ENCODE data around the gene ORAI3.

The ORAI3 gene

DNA sequence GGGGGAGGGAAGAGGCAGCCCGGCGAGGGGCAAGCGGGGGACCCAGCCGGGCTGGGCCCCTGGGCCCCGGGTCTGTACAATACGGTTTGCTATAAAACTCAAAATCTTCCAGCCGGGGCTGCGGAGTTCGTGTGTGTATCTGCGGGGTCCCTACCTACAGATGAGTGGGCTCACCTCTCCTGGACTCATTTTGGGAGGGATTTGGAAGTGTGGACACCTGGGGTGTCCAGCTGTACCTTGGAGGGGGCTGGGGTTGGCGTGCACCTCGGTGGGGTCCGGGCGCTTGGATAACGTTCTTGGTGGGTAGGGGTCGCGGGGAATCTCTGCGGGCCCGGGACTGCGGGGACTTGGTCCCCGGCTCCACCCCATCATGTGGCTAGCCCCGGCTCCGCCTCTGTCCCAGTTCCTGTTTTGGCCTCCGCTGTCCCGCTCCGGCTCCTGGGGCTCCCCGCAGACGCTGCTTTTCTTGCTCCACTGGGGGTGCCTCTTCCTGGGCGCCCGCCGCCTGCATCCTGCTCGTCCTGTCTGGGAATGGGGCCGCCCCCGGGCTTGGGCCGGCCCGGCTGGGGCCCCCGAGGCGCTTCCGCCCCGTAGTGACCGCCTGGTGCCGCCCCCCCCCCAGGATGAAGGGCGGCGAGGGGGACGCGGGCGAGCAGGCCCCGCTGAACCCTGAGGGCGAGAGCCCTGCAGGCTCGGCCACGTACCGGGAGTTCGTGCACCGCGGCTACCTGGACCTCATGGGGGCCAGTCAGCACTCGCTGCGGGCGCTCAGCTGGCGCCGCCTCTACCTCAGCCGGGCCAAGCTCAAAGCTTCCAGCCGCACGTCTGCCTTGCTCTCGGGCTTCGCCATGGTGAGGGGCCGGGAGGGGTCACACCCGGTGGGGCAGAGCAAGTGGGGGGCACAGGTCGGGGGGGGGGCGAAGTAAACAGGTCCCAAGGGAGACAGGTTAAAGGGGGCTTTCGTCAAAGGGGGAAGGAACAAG, at the start of gene ORAI3:
Gene ORAI3 (plus strand): TSS at position 402 of the 983 bp plus-strand sequence. CDS start 222 bp downstream, at position 624.
- H3K4me3 Mint-ChIP-seq: peak within 1 kb of the TSS; percentile 97
- CTCF ChIA-PET: interaction anchor here (0.6 to 1.4 kb wide), 5 partner anchors 8 to 36 kb away, joined by 3 to 5 read pairs (median 5); no protein-coding TSS in a partner anchor
- H3K4me1 Mint-ChIP-seq: peaks cover 28% of the 10 kb centered on the region
- no peaks in the 10 kb centered on the region for H3K9me3 Mint-ChIP-seq
- peaks cover 19% of the 10 kb centered on the region for H3K36me3 Mint-ChIP-seq
- H3K27me3 Mint-ChIP-seq: no peaks in the 10 kb centered on the region
- peak within 1 kb of the TSS; percentile 92 for H3K27ac Mint-ChIP-seq
- peak; percentile 73 for DNase-seq

DNA sequence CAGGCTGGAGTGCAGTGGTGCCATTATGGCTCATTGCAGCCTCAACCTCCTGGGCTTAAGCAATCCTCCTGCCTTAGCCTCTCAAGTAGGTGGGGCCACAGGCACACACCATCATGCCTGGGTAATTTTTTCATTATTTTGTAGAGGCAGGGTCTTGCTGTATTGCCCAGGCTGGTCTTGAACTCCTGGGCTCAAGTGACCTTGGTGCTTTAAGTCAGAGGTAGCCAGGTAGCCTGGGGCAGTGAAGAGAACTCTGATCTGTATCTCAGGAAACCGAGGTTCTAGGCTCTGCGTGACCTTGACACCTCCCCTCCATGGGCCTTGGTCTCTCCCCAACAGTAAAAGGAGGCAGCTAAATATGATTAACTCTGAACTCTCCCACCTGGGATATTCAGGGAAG, 49.1 kb upstream of the ORAI3 start:
- CTCF ChIA-PET: interaction anchor here (4.0 kb wide), 1 partner anchor 55 kb away, joined by 88 read pairs; no protein-coding TSS in a partner anchor
- no peak for DNase-seq
- Mint-ChIP-seq H3K4me1 (peaks cover 74% of the 10 kb centered on the region), H3K27me3 (no peaks in the 10 kb centered on the region), H3K36me3 (peaks cover 7% of the 10 kb centered on the region), H3K9me3 (peaks cover 2% of the 10 kb centered on the region), H3K27ac (no peak overlapping the region), H3K4me3 (no peak overlapping the region)

DNA sequence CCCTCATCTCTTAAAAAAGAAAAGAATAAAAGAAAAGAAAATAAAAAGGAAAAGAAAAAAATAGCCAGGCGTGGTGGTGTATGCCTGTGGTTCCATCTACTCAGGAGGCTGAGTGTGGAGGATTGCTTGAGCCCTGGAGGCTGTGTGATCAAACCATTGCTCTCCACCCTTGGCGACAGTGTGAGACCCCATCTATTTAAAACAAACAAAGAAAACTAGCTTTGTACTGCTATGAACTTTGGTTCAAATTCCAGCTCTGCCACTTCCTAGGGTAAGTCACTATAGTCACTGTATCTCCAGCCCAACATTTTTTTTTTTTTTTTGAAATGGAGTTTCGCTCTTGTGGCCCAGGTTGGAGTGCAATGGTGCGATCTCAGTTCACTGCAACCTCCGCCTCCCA, 48.3 kb upstream of the ORAI3 start:
- CTCF ChIA-PET: interaction anchor here (0.7 to 4.0 kb wide), 8 partner anchors 19 to 56 kb away, joined by 3 to 88 read pairs (median 4); no protein-coding TSS in a partner anchor
- H3K9me3 Mint-ChIP-seq: peaks cover 2% of the 10 kb centered on the region
- H3K27ac Mint-ChIP-seq: no peak overlapping the region
- H3K4me1 Mint-ChIP-seq: peaks cover 69% of the 10 kb centered on the region
- DNase-seq: no peak
- H3K27me3 Mint-ChIP-seq: no peaks in the 10 kb centered on the region
- no peak overlapping the region for H3K4me3 Mint-ChIP-seq
- H3K36me3 Mint-ChIP-seq: peaks cover 7% of the 10 kb centered on the region

DNA sequence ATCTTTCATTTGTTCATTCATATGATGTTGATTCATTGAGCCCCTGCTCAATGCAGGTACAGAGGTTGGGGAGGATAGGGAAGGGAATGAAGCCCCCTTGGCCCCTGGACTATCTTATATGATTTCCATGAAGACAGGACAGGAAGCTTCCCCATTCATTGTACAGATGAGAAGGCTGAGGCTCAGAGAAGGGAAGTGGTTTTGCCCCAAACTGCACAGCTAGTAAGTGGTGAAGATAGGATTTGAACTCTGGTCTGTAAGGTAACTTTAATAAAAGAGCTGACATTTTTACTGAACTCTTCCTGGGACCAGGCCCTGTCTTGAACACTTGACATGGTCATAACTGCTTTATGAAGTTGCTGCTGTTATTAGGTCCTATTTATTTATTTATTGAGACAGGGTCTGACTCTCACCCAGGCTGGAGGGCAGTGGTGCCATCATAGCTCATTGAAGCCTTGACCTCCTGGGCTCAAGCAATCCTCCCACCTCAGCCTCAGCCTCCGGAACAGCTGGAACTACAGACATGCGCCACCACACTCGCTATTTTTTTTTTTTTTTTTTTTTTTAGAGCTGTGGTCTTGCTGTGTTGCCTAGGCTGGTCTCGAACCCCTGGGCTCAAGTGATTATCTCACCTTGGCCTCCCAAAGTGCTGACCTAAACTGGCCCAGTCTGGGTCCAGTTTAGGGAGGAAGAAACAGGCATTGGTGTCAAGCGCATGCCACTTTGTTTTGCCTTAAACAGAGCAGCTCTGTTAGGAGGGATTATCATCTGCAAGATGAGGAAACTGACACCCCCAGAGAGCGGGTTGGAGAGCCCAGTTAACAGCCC, 47.5 kb upstream of the ORAI3 start:
- H3K36me3 Mint-ChIP-seq: peaks cover 7% of the 10 kb centered on the region
- H3K4me1 Mint-ChIP-seq: peaks cover 60% of the 10 kb centered on the region
- H3K9me3 Mint-ChIP-seq: peaks cover 2% of the 10 kb centered on the region
- peak overlapping the region; percentile 70 for H3K4me3 Mint-ChIP-seq
- H3K27ac Mint-ChIP-seq: peak overlapping the region; percentile 87
- peak; percentile 28 for DNase-seq
- no peaks in the 10 kb centered on the region for H3K27me3 Mint-ChIP-seq
- CTCF ChIA-PET: interaction anchor here (0.7 to 4.0 kb wide), 14 partner anchors 9 to 117 kb away, joined by 3 to 88 read pairs (median 4); partner anchors contain the start of gene BCL7C

DNA sequence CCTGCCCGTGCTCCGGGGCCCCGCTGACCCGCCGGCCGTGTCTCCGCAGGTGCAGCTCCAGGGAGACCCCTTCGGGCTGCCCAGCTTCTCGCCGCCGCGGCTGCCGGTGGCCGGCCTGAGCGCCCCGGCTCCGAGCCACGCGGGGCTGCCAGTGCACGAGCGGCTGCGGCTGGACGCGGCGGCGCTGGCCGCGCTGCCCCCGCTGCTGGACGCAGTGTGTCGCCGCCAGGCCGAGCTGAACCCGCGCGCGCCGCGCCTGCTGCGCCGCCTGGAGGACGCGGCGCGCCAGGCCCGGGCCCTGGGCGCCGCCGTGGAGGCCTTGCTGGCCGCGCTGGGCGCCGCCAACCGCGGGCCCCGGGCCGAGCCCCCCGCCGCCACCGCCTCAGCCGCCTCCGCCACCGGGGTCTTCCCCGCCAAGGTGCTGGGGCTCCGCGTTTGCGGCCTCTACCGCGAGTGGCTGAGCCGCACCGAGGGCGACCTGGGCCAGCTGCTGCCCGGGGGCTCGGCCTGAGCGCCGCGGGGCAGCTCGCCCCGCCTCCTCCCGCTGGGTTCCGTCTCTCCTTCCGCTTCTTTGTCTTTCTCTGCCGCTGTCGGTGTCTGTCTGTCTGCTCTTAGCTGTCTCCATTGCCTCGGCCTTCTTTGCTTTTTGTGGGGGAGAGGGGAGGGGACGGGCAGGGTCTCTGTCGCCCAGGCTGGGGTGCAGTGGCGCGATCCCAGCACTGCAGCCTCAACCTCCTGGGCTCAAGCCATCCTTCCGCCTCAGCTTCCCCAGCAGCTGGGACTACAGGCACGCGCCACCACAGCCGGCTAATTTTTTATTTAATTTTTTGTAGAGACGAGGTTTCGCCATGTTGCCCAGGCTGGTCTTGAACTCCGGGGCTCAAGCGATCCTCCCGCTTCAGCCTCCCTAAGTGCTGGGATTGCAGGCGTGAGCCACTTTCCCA, 46.6 kb upstream of the ORAI3 start:
- Mint-ChIP-seq H3K9me3 (peaks cover 2% of the 10 kb centered on the region), H3K4me3 (peak overlapping the region; percentile 94), H3K4me1 (peaks cover 60% of the 10 kb centered on the region), H3K27me3 (no peaks in the 10 kb centered on the region), H3K27ac (peak overlapping the region; percentile 95), H3K36me3 (peaks cover 7% of the 10 kb centered on the region)
- CTCF ChIA-PET: interaction anchor here (0.8 to 4.0 kb wide), 10 partner anchors 9 to 88 kb away, joined by 3 to 88 read pairs (median 6); partner anchors contain the start of gene BCL7C
- DNase-seq: peak; percentile 73

DNA sequence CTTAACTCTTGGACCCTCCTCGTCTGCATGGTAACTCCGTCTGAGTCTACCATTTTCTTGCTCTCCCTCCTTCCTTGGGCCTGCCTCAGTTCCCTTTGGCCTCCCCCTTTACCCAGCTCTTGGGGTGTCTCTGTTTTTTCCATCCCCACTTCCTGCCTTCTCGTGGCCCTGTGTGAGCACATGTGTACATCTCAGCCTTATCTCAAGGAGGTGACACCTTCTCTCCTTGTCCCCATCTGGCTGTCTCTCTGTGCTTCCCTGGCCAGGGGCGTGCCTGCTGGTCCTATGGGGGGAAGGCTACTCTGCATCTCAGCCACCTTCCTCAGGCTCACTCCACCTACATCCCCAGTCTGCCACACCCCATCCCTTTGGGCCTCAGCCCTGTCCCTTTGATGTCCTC, 45.9 kb upstream of the ORAI3 start:
- H3K9me3 Mint-ChIP-seq: peaks cover 2% of the 10 kb centered on the region
- CTCF ChIA-PET: interaction anchor here (0.8 to 4.0 kb wide), 7 partner anchors 10 to 89 kb away, joined by 3 to 88 read pairs (median 11); no protein-coding TSS in a partner anchor
- H3K36me3 Mint-ChIP-seq: peaks cover 7% of the 10 kb centered on the region
- peaks cover 62% of the 10 kb centered on the region for H3K4me1 Mint-ChIP-seq
- H3K27ac Mint-ChIP-seq: peak overlapping the region; percentile 95
- DNase-seq: peak; percentile 47
- peak overlapping the region; percentile 94 for H3K4me3 Mint-ChIP-seq
- no peaks in the 10 kb centered on the region for H3K27me3 Mint-ChIP-seq

DNA sequence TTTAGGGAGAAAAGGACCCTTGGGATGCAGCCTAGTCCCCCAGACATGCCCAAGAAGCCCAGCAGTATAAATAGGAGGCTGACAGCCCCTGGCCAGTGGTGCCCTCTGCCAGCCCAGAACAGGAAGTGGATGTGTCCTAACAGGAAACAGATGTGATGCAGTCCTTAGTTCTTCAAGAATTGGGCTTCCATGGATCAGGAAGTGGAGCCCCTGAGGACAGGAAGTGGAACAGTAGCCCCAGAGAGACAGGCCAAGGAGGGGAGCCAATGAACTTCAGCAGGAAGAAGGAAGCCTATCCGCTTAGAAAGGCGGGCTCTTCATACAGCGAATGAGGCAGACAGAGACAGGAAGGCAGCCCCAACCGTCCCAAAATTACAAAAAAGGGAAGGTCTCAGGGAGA, 45.3 kb upstream of the ORAI3 start:
- peak overlapping the region; percentile 95 for H3K27ac Mint-ChIP-seq
- peaks cover 66% of the 10 kb centered on the region for H3K4me1 Mint-ChIP-seq
- peaks cover 2% of the 10 kb centered on the region for H3K9me3 Mint-ChIP-seq
- CTCF ChIA-PET: interaction anchor here (1.4 to 4.0 kb wide), 4 partner anchors 28 to 89 kb away, joined by 11 to 88 read pairs (median 20); no protein-coding TSS in a partner anchor
- H3K27me3 Mint-ChIP-seq: no peaks in the 10 kb centered on the region
- peak overlapping the region; percentile 5 for H3K4me3 Mint-ChIP-seq
- DNase-seq: peak; percentile 48
- peaks cover 7% of the 10 kb centered on the region for H3K36me3 Mint-ChIP-seq

DNA sequence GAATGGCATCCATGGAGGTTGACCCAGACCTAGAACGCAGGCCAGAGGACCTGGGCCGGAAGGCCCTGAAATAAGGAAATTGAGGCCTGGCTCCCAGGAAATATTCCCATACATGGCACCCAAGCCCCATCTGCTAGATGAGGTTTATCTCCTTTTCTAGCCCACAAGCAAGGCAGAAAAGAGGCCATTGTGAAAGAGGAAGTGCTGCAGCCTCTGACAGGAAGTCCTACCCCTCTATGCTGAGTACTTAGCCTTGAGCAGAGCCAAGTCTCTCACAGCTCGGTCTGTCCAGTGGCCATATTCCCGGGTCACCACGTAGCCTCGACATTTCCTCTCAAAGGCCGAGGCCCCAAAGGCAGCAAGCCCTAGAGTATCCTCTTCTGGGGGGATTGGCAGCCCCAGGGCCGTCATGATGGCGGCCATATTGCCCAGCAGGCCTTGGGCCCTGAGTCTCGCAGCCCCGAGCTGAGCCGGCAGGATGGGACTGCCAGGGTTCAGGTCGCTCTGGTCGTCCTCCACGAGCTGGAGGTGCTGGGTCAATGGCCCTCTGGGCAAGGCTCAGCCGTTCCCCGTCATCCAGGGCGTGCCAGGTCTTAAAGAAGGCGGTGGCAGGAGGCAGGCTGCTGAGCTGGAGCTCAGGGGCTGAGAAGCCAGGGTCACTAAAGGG, 44.6 kb upstream of the ORAI3 start:
- H3K27me3 Mint-ChIP-seq: peaks cover 4% of the 10 kb centered on the region
- peak overlapping the region; percentile 95 for H3K27ac Mint-ChIP-seq
- no peak for DNase-seq
- H3K4me1 Mint-ChIP-seq: peaks cover 70% of the 10 kb centered on the region
- CTCF ChIA-PET: interaction anchor here (1.4 kb wide), 1 partner anchor 59 kb away, joined by 11 read pairs; no protein-coding TSS in a partner anchor
- no peak overlapping the region for H3K4me3 Mint-ChIP-seq
- peaks cover 7% of the 10 kb centered on the region for H3K36me3 Mint-ChIP-seq
- H3K9me3 Mint-ChIP-seq: peaks cover 2% of the 10 kb centered on the region

DNA sequence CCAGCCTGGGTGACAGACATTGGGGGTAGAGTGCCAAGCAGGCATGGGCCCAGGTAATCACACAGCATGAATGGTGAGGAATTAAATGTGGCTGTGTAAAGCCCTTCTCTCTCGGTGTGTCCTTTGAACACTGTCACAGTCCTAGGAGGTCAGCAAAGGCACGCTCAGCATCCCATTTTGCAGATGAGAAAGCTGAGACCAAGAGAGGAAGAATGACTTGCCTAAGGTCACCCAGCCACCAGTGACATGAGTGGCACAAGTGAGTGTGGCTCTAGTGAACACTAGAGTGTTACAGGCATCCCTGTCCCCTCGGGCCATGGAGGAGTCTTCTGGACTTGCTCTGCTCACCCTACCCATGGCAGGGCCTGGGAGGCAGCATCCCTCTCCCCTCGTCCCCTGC, 41.8 kb upstream of the ORAI3 start:
- H3K9me3 Mint-ChIP-seq: peaks cover 2% of the 10 kb centered on the region
- peaks cover 49% of the 10 kb centered on the region for H3K4me1 Mint-ChIP-seq
- no peak overlapping the region for H3K27ac Mint-ChIP-seq
- CTCF ChIA-PET: interaction anchor here (0.8 to 3.1 kb wide), 2 partner anchors 15 to 63 kb away, joined by 3 to 20 read pairs; no protein-coding TSS in a partner anchor
- no peak for DNase-seq
- peaks cover 5% of the 10 kb centered on the region for H3K36me3 Mint-ChIP-seq
- no peak overlapping the region for H3K4me3 Mint-ChIP-seq
- H3K27me3 Mint-ChIP-seq: peaks cover 11% of the 10 kb centered on the region

DNA sequence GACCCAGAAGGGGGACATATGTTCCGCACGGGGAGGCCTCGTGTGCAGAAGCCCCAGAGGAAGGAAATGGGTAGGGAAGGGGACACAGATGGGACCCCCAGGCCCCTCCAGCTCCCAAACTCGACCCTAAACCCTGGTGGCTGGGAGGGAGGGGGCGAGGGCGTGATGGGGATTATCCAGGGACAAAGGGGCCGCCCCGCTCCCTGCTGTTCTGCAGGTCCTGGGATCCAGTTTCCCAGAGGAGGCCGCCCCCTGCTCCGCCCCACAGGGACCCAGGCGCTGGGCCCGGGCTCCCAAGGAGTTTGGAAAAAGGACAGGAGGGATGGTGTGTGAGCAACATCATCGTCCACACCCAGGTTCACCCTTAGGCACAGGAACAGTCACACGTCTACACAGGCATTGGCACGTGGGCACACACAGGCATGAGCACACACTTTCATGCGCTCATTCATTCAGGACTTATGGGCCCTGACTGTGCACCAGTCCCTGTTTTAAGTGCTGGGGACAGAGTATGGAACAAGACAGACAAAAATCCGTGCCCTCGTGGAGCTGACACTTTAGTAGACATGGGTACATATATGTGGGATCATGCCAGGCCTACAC, 38.3 kb upstream of the ORAI3 start:
- CTCF ChIA-PET: no interaction called here
- no peak for DNase-seq
- peaks cover 15% of the 10 kb centered on the region for H3K27me3 Mint-ChIP-seq
- no peak overlapping the region for H3K27ac Mint-ChIP-seq
- H3K4me1 Mint-ChIP-seq: peaks cover 23% of the 10 kb centered on the region
- no peak overlapping the region for H3K4me3 Mint-ChIP-seq
- no peaks in the 10 kb centered on the region for H3K36me3 Mint-ChIP-seq
- H3K9me3 Mint-ChIP-seq: no peaks in the 10 kb centered on the region

DNA sequence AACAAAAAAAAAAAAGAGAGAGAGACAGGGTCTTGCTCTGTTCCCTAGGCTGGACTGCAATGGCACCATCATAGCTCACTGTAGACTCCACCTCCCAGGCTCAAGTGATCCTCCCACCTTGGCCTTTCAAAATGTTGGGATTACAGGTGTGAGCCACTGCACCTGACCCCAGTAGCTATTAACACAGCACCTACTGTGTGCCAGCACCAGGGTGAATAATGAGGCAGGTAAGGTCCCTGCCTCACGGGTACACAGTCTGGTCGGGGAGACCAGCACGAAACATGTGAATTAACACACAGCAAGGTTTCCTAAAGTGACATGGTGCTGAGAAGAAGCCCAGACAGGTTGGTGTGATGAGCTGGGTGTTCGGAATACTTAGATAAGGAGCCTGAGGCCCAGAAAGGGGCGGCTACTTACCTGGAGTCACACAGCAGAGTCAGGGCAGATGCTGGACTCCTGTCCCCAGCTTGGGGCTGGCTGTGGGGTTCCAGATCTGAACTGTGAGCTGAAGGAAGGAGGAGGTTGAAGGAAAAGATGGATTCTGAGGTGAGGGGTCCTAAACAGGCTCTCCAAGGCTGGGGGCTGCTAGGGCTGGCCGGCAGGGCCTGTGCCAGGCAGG, 36.0 kb upstream of the ORAI3 start:
- Mint-ChIP-seq H3K36me3 (no peaks in the 10 kb centered on the region), H3K9me3 (no peaks in the 10 kb centered on the region), H3K4me1 (peaks cover 8% of the 10 kb centered on the region), H3K27me3 (peaks cover 26% of the 10 kb centered on the region), H3K27ac (no peak overlapping the region), H3K4me3 (no peak overlapping the region)
- CTCF ChIA-PET: interaction anchor here (0.8 to 1.8 kb wide), 3 partner anchors 11 to 68 kb away, joined by 3 to 9 read pairs (median 4); no protein-coding TSS in a partner anchor
- DNase-seq: no peak

DNA sequence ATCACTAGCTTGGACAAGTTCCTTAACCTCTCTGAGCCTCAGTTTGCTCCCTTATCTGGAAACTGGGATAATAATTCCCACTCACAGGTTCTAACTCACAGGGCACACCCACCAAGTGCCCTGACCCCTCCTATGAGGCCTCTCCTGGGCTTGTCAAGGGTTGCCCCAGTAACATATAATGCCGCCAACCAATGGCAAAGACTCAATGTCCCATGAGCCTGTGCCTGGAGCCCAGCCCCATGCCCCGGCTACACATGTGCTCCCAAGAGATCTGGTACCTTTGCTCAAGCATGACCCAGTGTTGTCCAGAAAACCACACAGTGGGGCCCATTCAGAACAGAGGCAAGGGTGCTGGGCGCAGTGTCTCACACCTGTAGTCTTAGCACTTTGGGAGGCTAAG, 34.0 kb upstream of the ORAI3 start:
- no peak overlapping the region for H3K4me3 Mint-ChIP-seq
- no peaks in the 10 kb centered on the region for H3K9me3 Mint-ChIP-seq
- H3K27me3 Mint-ChIP-seq: peaks cover 28% of the 10 kb centered on the region
- no peak for DNase-seq
- no peak overlapping the region for H3K27ac Mint-ChIP-seq
- CTCF ChIA-PET: no interaction called here
- no peaks in the 10 kb centered on the region for H3K4me1 Mint-ChIP-seq
- no peaks in the 10 kb centered on the region for H3K36me3 Mint-ChIP-seq
